Stimulated activated effector memory CD8-positive, alpha-beta T cell treated with anti-CD3 and anti-CD28 coated beads, Interleukin-12 subunit alpha, Interleukin-12 subunit beta, amount 100 ng/mL, for 72 hours (primary cell): Measurements from ENCODE around the gene TMPRSS5.
"Not testable (repeated sequence)": the region's sequence is repeated elsewhere in the genome, so short reads cannot be mapped to it uniquely, and the experiment has no call there.

Source experiments
- ATAC-seq: fragments of 150-1000 bp; cut with Tn5 transposase; 2 replicates; pipeline ENCODE4 v1.10.0; 2021
- DNase-seq, 2 donors: peaks; one replicate each; pipeline ENCODE4 v3.0.0; 2021 to 2022; ENCODE audit warnings: low spot score in 2 of 2
- H3K27ac Mint-ChIP-seq: one replicate; pipeline ENCODE4 v1.8.0; 2022; ENCODE audit warnings: mild to moderate bottlenecking, mixed read lengths
- H3K36me3 Mint-ChIP-seq: one replicate; pipeline ENCODE4 v1.8.0; 2022; ENCODE audit warnings: mild to moderate bottlenecking, mixed read lengths
- H3K4me1 Mint-ChIP-seq: one replicate; pipeline ENCODE4 v1.8.0; 2022; ENCODE audit warnings: mixed read lengths
- H3K4me3 Mint-ChIP-seq: one replicate; pipeline ENCODE4 v1.8.0; 2022; ENCODE audit warnings: mild to moderate bottlenecking, mixed read lengths
- H3K9me3 Mint-ChIP-seq: one replicate; pipeline ENCODE4 v1.8.0; 2022; ENCODE audit warnings: mixed read lengths

Gene TMPRSS5

GRCh38 chr11:113684496-113684895 is 21.6 kb downstream of the TMPRSS5 start:
- DNase-seq (no peak), ATAC-seq (no peak)
- Mint-ChIP-seq H3K27ac (no peak overlapping the region), H3K4me1 (peaks cover 9% of the 10 kb centered on the region), H3K36me3 (no peaks in the 10 kb centered on the region), H3K9me3 (no peaks in the 10 kb centered on the region), H3K4me3 (no peak overlapping the region)

GRCh38 chr11:113683481-113684046 is 22.5 kb downstream of the TMPRSS5 start:
- Mint-ChIP-seq H3K27ac (peak overlapping the region; percentile 23), H3K4me3 (no peak overlapping the region), H3K36me3 (no peaks in the 10 kb centered on the region), H3K9me3 (no peaks in the 10 kb centered on the region), H3K4me1 (peaks cover 9% of the 10 kb centered on the region)
- no peak for DNase-seq
- ATAC-seq = no peak

GRCh38 chr11:113681711-113682413 is 24.2 kb downstream of the TMPRSS5 start:
- Mint-ChIP-seq H3K36me3 (no peaks in the 10 kb centered on the region), H3K4me1 (peaks cover 9% of the 10 kb centered on the region), H3K9me3 (no peaks in the 10 kb centered on the region), H3K4me3 (no peak overlapping the region), H3K27ac (no peak overlapping the region)
- no peak for DNase-seq
- ATAC-seq = no peak

GRCh38 chr11:113681282-113681681 is 24.8 kb downstream of the TMPRSS5 start:
- no peak for ATAC-seq
- H3K4me1 Mint-ChIP-seq = peaks cover 7% of the 10 kb centered on the region
- H3K4me3 Mint-ChIP-seq = no peak overlapping the region
- DNase-seq = no peak
- no peak overlapping the region for H3K27ac Mint-ChIP-seq
- no peaks in the 10 kb centered on the region for H3K9me3 Mint-ChIP-seq
- no peaks in the 10 kb centered on the region for H3K36me3 Mint-ChIP-seq

- DNase-seq (no peak), ATAC-seq (no peak)
- Mint-ChIP-seq H3K36me3 (no peaks in the 10 kb centered on the region), H3K9me3 (no peaks in the 10 kb centered on the region), H3K4me3 (no peak overlapping the region), H3K4me1 (peaks cover 17% of the 10 kb centered on the region), H3K27ac (no peak overlapping the region)
Observed at GRCh38 chr11:113677685-113678084, 28.4 kb downstream of the TMPRSS5 start.

GRCh38 chr11:113675565-113675964 is 30.5 kb downstream of the TMPRSS5 start:
- no peaks in the 10 kb centered on the region for H3K9me3 Mint-ChIP-seq
- no peak for DNase-seq
- no peak for ATAC-seq
- peaks cover 17% of the 10 kb centered on the region for H3K4me1 Mint-ChIP-seq
- no peaks in the 10 kb centered on the region for H3K36me3 Mint-ChIP-seq
- no peak overlapping the region for H3K27ac Mint-ChIP-seq
- no peak overlapping the region for H3K4me3 Mint-ChIP-seq

- DNase-seq = peak; percentile 15 to 76
Observed at GRCh38 chr11:113675003-113675561, 31.0 kb downstream of the TMPRSS5 start.

GRCh38 chr11:113674397-113674685 is 31.8 kb downstream of the TMPRSS5 start:
- Mint-ChIP-seq H3K27ac (no peak overlapping the region), H3K9me3 (no peaks in the 10 kb centered on the region), H3K36me3 (no peaks in the 10 kb centered on the region), H3K4me3 (no peak overlapping the region), H3K4me1 (peaks cover 17% of the 10 kb centered on the region)
- ATAC-seq (no peak), DNase-seq (no peak)

More at GRCh38 chr11:113675003-113675561, 31.0 kb downstream of the TMPRSS5 start:
- ATAC-seq = peak; percentile 95
- Mint-ChIP-seq H3K36me3 (no peaks in the 10 kb centered on the region), H3K4me1 (peaks cover 17% of the 10 kb centered on the region), H3K27ac (no peak overlapping the region), H3K4me3 (no peak overlapping the region), H3K9me3 (no peaks in the 10 kb centered on the region)

GRCh38 chr11:113673550-113674396 is 32.3 kb downstream of the TMPRSS5 start:
- Mint-ChIP-seq H3K27ac (no peak overlapping the region), H3K36me3 (no peaks in the 10 kb centered on the region), H3K4me1 (peaks cover 17% of the 10 kb centered on the region), H3K4me3 (no peak overlapping the region), H3K9me3 (no peaks in the 10 kb centered on the region)
- ATAC-seq = no peak
- no peak for DNase-seq

GRCh38 chr11:113671914-113672313 is 34.2 kb downstream of the TMPRSS5 start:
- peaks cover 17% of the 10 kb centered on the region for H3K4me1 Mint-ChIP-seq
- not testable (repeated sequence) for H3K36me3 Mint-ChIP-seq, ATAC-seq, H3K4me3 Mint-ChIP-seq, DNase-seq, H3K27ac Mint-ChIP-seq, H3K9me3 Mint-ChIP-seq

GRCh38 chr11:113670831-113671215 is 35.3 kb downstream of the TMPRSS5 start:
- H3K36me3 Mint-ChIP-seq = no peaks in the 10 kb centered on the region
- peaks cover 16% of the 10 kb centered on the region for H3K4me1 Mint-ChIP-seq
- DNase-seq (no peak), ATAC-seq (no peak)
- H3K9me3 Mint-ChIP-seq = peaks cover 13% of the 10 kb centered on the region
- H3K4me3 Mint-ChIP-seq = no peak overlapping the region
- no peak overlapping the region for H3K27ac Mint-ChIP-seq

GRCh38 chr11:113670149-113670830 is 35.8 kb downstream of the TMPRSS5 start:
- Mint-ChIP-seq H3K36me3 (no peaks in the 10 kb centered on the region), H3K27ac (no peak overlapping the region), H3K4me3 (no peak overlapping the region), H3K4me1 (peaks cover 10% of the 10 kb centered on the region), H3K9me3 (peaks cover 16% of the 10 kb centered on the region)
- DNase-seq (no peak), ATAC-seq (no peak)

GRCh38 chr11:113668255-113668654 is 37.9 kb downstream of the TMPRSS5 start:
- ATAC-seq (no peak), DNase-seq (no peak)
- Mint-ChIP-seq H3K4me1 (no peaks in the 10 kb centered on the region), H3K36me3 (no peaks in the 10 kb centered on the region), H3K9me3 (peaks cover 16% of the 10 kb centered on the region), H3K27ac (no peak overlapping the region), H3K4me3 (no peak overlapping the region)

- no peak for ATAC-seq
Observed at GRCh38 chr11:113667801-113668200, 38.3 kb downstream of the TMPRSS5 start.

GRCh38 chr11:113666584-113666983 is 39.5 kb downstream of the TMPRSS5 start:
- H3K4me3 Mint-ChIP-seq = no peak overlapping the region
- no peaks in the 10 kb centered on the region for H3K4me1 Mint-ChIP-seq
- ATAC-seq = no peak
- H3K9me3 Mint-ChIP-seq = peaks cover 16% of the 10 kb centered on the region
- no peaks in the 10 kb centered on the region for H3K36me3 Mint-ChIP-seq
- no peak for DNase-seq
- H3K27ac Mint-ChIP-seq = no peak overlapping the region

More at GRCh38 chr11:113667801-113668200, 38.3 kb downstream of the TMPRSS5 start:
- Mint-ChIP-seq H3K36me3 (no peaks in the 10 kb centered on the region), H3K4me3 (no peak overlapping the region), H3K27ac (no peak overlapping the region), H3K4me1 (no peaks in the 10 kb centered on the region), H3K9me3 (peaks cover 16% of the 10 kb centered on the region)
- no peak for DNase-seq
